K562 (cell line): ENCODE measurements around the gene TACR2. TPM values are rescaled to one million over a fixed set of nuclear protein-coding genes. Genes with fewer than 3 reads are reported as not detected.
A peak's percentile ranks its signal among the peaks of the same experiment; 100 is the strongest.

Experiments used
- ATAC-seq: fragments of 200-7000 bp; cut with Tn5 transposase; 3 replicates; pipeline ENCODE4 v1.9.1; 2020; ENCODE audit warnings: moderate library complexity
- BruUV-seq: library from RNA; stranded (reverse); fragments of 400-500 nt; replicated peaks from 2 replicates; lab custom pipeline; 2021; lab: Mats Ljungman, UMichigan
- CTCF ChIA-PET: fragments of 300-600 bp; formaldehyde crosslinking; extraction: SDS; loops from one replicate; lab custom pipeline; 2021; ENCODE audit warnings: low intra/inter-chr PET ratio; lab: Yijun Ruan, JAX
- POLR2A ChIA-PET: fragments of 300-600, 350-650 bp; sonication (Branson Sonifier 250); formaldehyde crosslinking; extraction: SDS; loops from one replicate; lab custom pipeline; 2021; ENCODE audit warnings: antibody characterized with exemption, inconsistent platforms; lab: Yijun Ruan, JAX
- DNase-seq, 4 experiments: peaks; one replicate each; pipeline versions ENCODE4 v3.0.0 to v3.0.0-alpha.2; 2011 to 2018; ENCODE audit warnings: low spot score in 3 of 4, mixed read lengths in 3 of 4; ENCODE audit errors: extremely low read depth in 1 of 4
- FAIRE-seq: peaks from 2 replicates; lab custom pipeline; 2011; peaks lifted over from hg19 to GRCh38; lab: Jason Lieb, UNC
- H2AFZ ChIP-seq: 2 replicates; pipeline ENCODE4 v1.6.0; 2011; ENCODE audit warnings: low read depth, low read length, control low read depth, inconsistent platforms
- H3K27ac ChIP-seq: fragments of 200-600 bp; 3 replicates; pipeline ENCODE4 v1.8.0; 2011; ENCODE audit warnings: low read depth, mild to moderate bottlenecking, control low read depth, inconsistent platforms, low read length, moderate library complexity, mixed read lengths; ENCODE audit errors: extremely low read depth
- H3K27me3 ChIP-seq, 2 experiments: fragments of 300-600 bp in 1 of 2; 2 replicates in 1 of 2; 3 replicates in 1 of 2; pipeline versions ENCODE4 v1.6.0 to v1.8.0; 2011; ENCODE audit warnings: inconsistent platforms in 2 of 2, low read length in 2 of 2, mild to moderate bottlenecking in 1 of 2, mixed read lengths in 1 of 2, moderate library complexity in 1 of 2; ENCODE audit not compliant: control insufficient read depth in 2 of 2, insufficient read depth in 2 of 2
- H3K36me3 ChIP-seq: fragments of 300-600 bp; 3 replicates; pipeline ENCODE4 v1.8.0; 2011; ENCODE audit warnings: mild to moderate bottlenecking, low read length, inconsistent platforms; ENCODE audit not compliant: control insufficient read depth, insufficient read depth
- H3K4me1 ChIP-seq, 2 experiments: fragments of 200-600 bp in 1 of 2; replicated peaks in 1 of 2; 2 replicates in 1 of 2; 3 replicates in 1 of 2; pipeline versions ENCODE4 v1.5.1 to v1.8.0; 2011; ENCODE audit warnings: inconsistent platforms in 2 of 2, low read length in 2 of 2, mild to moderate bottlenecking in 1 of 2, mixed read lengths in 1 of 2, moderate library complexity in 1 of 2; ENCODE audit not compliant: control insufficient read depth in 2 of 2, insufficient read depth in 2 of 2
- H3K4me2 ChIP-seq: 2 replicates; pipeline ENCODE4 v1.6.1; 2011; ENCODE audit warnings: low read length, control low read depth, inconsistent platforms, mixed read lengths; ENCODE audit not compliant: insufficient read depth
- H3K4me3 ChIP-seq: fragments of 200-600 bp; sonication (generic), shearing (Covaris generic); 2 replicates; pipeline ENCODE4 v1.5.1; 2016; ENCODE audit warnings: control low read depth, inconsistent platforms
- H3K79me2 ChIP-seq: fragments of 200-600 bp; 3 replicates; pipeline ENCODE4 v1.8.0; 2011; ENCODE audit warnings: low read length, inconsistent platforms; ENCODE audit not compliant: control insufficient read depth, insufficient read depth
- H3K9ac ChIP-seq, 2 experiments: 2 replicates each; pipeline versions ENCODE4 v1.6.0 to v1.6.1; 2011; ENCODE audit warnings: low read depth in 2 of 2, low read length in 2 of 2, control low read depth in 1 of 2, inconsistent platforms in 1 of 2, mild to moderate bottlenecking in 1 of 2, mixed read lengths in 1 of 2; ENCODE audit not compliant: insufficient read depth in 1 of 2
- H3K9me1 ChIP-seq: one replicate; pipeline ENCODE4 v1.6.0; 2011; ENCODE audit warnings: inconsistent platforms, mild to moderate bottlenecking, low read length, moderate library complexity; ENCODE audit not compliant: control insufficient read depth, insufficient read depth
- H3K9me3 ChIP-seq: replicated peaks from 2 replicates; pipeline ENCODE4 v1.5.1; 2011; ENCODE audit warnings: low read depth, low read length, inconsistent platforms; ENCODE audit not compliant: control insufficient read depth, insufficient read depth
- H4K20me1 ChIP-seq: replicated peaks from 2 replicates; pipeline ENCODE4 v1.6.1; 2011; ENCODE audit warnings: low read length, inconsistent platforms, mixed read lengths; ENCODE audit not compliant: control insufficient read depth, insufficient read depth
- DDX20 ChIP-seq: fragments of 450-650 bp; IDR thresholded peaks from 2 replicates; pipeline ENCODE4 v1.6.1; 2016; ENCODE audit warnings: missing genetic modification characterization, low read depth, mild to moderate bottlenecking, missing compliant biosample characterization, moderate library complexity
- ESRRA ChIP-seq: fragments of 450-650 bp; IDR thresholded peaks from 2 replicates; pipeline ENCODE4 v1.6.1; 2014; ENCODE audit warnings: low read depth, mild to moderate bottlenecking, moderate library complexity, borderline replicate concordance
- HNRNPLL ChIP-seq: fragments of 200-400 bp; formaldehyde crosslinking; IDR thresholded peaks from 2 replicates; pipeline ENCODE4 v1.6.1; 2017; ENCODE audit warnings: low read length, low read depth, mild to moderate bottlenecking; ENCODE audit not compliant: poor library complexity, severe bottlenecking
- MTA1 ChIP-seq: fragments of 450-650 bp; IDR thresholded peaks from 2 replicates; pipeline ENCODE4 v1.6.1; 2017; ENCODE audit warnings: borderline replicate concordance
- POLR2G ChIP-seq: fragments of 200-400 bp; formaldehyde crosslinking; IDR thresholded peaks from 2 replicates; pipeline ENCODE4 v1.6.1; 2017; ENCODE audit warnings: low read depth, mild to moderate bottlenecking, antibody characterized with exemption, low read length, moderate library complexity
- RBM25 ChIP-seq: fragments of 200-400 bp; formaldehyde crosslinking; IDR thresholded peaks from 2 replicates; pipeline ENCODE4 v1.6.1; 2018; ENCODE audit warnings: low read length, low read depth, moderate library complexity; ENCODE audit not compliant: severe bottlenecking
- TRIM24 ChIP-seq, 2 experiments: fragments of 450-650 bp; IDR thresholded peaks; 2 replicates each; pipeline ENCODE4 v1.6.1; 2016
- ZNF449 ChIP-seq: fragments of 250-450 bp; sonication (Bioruptor Pico); IDR thresholded peaks from 2 replicates; pipeline ENCODE4 v1.8.0; 2022; ENCODE audit warnings: moderate library complexity, mild to moderate bottlenecking, inconsistent platforms
- ZNF699 ChIP-seq: fragments of 250-450 bp; sonication (Bioruptor Pico); IDR thresholded peaks from 2 replicates; pipeline ENCODE4 v1.8.0; 2021; ENCODE audit warnings: mild to moderate bottlenecking, moderate library complexity; ENCODE audit not compliant: insufficient replicate concordance
- WGBS: fragments of 100-300 bp; shearing (Covaris generic); methylation state at CpG from one replicate; pipeline ENCODE4 v1.1.6; 2016; ENCODE audit warnings: low coverage, mixed read lengths; ENCODE audit not compliant: insufficient coverage; ENCODE audit errors: missing lambda C conversion rate; 5-methylcytosine and 5-hydroxymethylcytosine counted together
- in situ Hi-C: fragments of 300-500 bp; cut with MboI; formaldehyde crosslinking; loops from 4 replicates; pipeline ENCODE4 v1.15.0; 2018; ENCODE audit warnings: inconsistent platforms, mixed read lengths
- intact Hi-C: fragments of 100-400 bp; cut with micrococcal nuclease; formaldehyde crosslinking; loops from 2 replicates; pipeline ENCODE4 v1.14.2; 2022
- polyA plus RNA-seq, 8 experiments: library from polyadenylated mRNA; depleted of rRNA in 4 of 8; stranded (reverse) in 5 of 8; unstranded in 3 of 8; fragments of >200 nt; fragmentation: Nextera tagmentation in 2 of 8; fragmentation: Illumina TruSeq in 1 of 8; extraction: Ambion mirVana in 2 of 8; extraction: Trizol in 1 of 8; gene quantifications; 2 replicates each; pipeline versions ENCODE4 v1.2.1 to v1.2.3, GENCODE V29; 2011 to 2014; ENCODE audit warnings: inconsistent platforms in 1 of 8, missing spikeins in 1 of 8
- total RNA-seq, 7 experiments: library from RNA; depleted of rRNA in 6 of 7; stranded (reverse); fragments of >200 nt in 6 of 7; fragmentation: Illumina TruSeq in 2 of 7; extraction: Trizol in 2 of 7; gene quantifications; 2 replicates each; pipeline versions ENCODE4 v1.2.1 to v1.2.3, GENCODE V29; 2011 to 2021; ENCODE audit warnings: low replicate concordance in 1 of 7

The TACR2 gene
- total and polyA plus RNA-seq, 9 of the 15 experiments (the other 6 are each of a cell fraction or from before 2014, with no cell fraction given) = not detected

GRCh38 chr10:69374931-69375306, 41.8 kb downstream of the TACR2 start:
- Histone ChIP-seq H3K9me3 (no peaks in the 10 kb centered on the region), H4K20me1 (peaks cover 12% of the 10 kb centered on the region), H3K4me3 (no peak overlapping the region), H3K27ac (no peak overlapping the region), H3K4me2 (no peak overlapping the region), H3K9ac (no peak overlapping the region; a peak in 1 of 4 replicates), H3K4me1 (peaks cover 0 to 4% of the 10 kb centered on the region in 2 experiments; a peak in 1 of 5 replicates), H3K79me2 (peaks cover 22% of the 10 kb centered on the region), H3K9me1 (no peaks in the 10 kb centered on the region), H3K36me3 (peaks cover 97% of the 10 kb centered on the region), H3K27me3 (no peaks in the 10 kb centered on the region), H2AFZ (no peak overlapping the region)
- in situ Hi-C loops (no loop called here), intact Hi-C loops (no loop called here)
- 91% methylated on average over 2 of the region's 2 CpGs for WGBS
- no peak for DNase-seq
- FAIRE-seq = no peak
- no TSS peak for BruUV-seq
- POLR2A ChIA-PET = no interaction called here
- TF ChIP-seq MTA1 = no peak
- peak; percentile 67 for TF ChIP-seq RBM25
- TF ChIP-seq ESRRA = peak; percentile 75
- no peak for TF ChIP-seq HNRNPLL
- no peak for ATAC-seq
- CTCF ChIA-PET = no interaction called here

DNA sequence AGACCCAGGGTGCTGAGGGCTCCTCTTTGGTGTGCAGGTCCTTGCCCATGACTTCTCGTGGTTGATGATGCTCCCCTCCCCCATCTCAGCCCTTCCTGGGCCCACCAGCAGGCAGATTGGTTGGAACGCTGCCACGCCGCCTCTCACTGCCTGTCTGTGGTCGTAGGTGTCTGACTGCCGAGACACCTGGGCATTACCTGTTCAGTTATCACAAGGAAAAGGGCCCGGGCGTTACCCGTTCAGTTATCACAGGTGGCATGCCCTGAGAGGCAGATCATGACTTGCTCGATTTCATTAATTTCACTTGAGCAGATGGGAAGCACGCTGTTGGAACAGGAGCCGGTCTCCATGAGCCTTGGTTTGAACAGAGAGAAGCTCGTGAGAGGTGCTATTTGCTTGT, 42.5 kb downstream of the TACR2 start:
- ChIA-PET CTCF (no interaction called here), POLR2A (interaction anchor here (1.5 kb wide), 1 partner anchor 10 kb away, joined by 4 read pairs; no protein-coding TSS in a partner anchor)
- peaks cover 24% of the 10 kb centered on the region for H3K79me2 ChIP-seq

More for the DNA sequence above, 42.5 kb downstream of the TACR2 start:
- no peaks in the 10 kb centered on the region for H3K27me3 ChIP-seq
- H3K4me2 ChIP-seq = no peak overlapping the region
- no peak for TF ChIP-seq DDX20 (tag)
- TF ChIP-seq ZNF699 = no peak
- peak; percentile 44; the same call in 1 of the 2 replicates for TF ChIP-seq POLR2G
- TF ChIP-seq ZNF449 (CRISPR knock-in tag) = no peak
- no peak for TF ChIP-seq TRIM24 (IDR thresholded peaks at IDR 0.05)
- H3K9me1 ChIP-seq = no peaks in the 10 kb centered on the region
- H3K4me3 ChIP-seq = no peak overlapping the region
- DNase-seq = no peak
- in situ Hi-C loops (no loop called here), intact Hi-C loops (no loop called here)
- 94% methylated on average over 13 of the region's 13 CpGs for WGBS
- H3K9me3 ChIP-seq = no peaks in the 10 kb centered on the region
- H4K20me1 ChIP-seq = peaks cover 12% of the 10 kb centered on the region
- peaks cover 97% of the 10 kb centered on the region for H3K36me3 ChIP-seq
- no peak overlapping the region for H2AFZ ChIP-seq
- no peak overlapping the region for H3K27ac ChIP-seq
- peaks cover 0 to 4% of the 10 kb centered on the region in 2 experiments; a peak in 1 of 5 replicates for H3K4me1 ChIP-seq
- no TSS peak for BruUV-seq
- no peak for ATAC-seq
- no peak for FAIRE-seq
- peak overlapping the region in 1 of 2 experiments; percentile 10; a peak in 1 of 4 replicates for H3K9ac ChIP-seq
